Measurements from ENCODE around the gene SLC9A8. TPM values are rescaled to one million over a fixed set of nuclear protein-coding genes. Genes with fewer than 3 reads are reported as not detected.
A peak's percentile ranks its signal among the peaks of the same experiment; 100 is the strongest.

Gene SLC9A8
- total RNA-seq, 1 experiment from 2014 or later: 8.5 TPM

GRCh38 chr20:49874696-49875095 lies 62.1 kb downstream of the SLC9A8 start:
- DNase-seq (ENCODE audit: low read depth): no peak

GRCh38 chr20:49877386-49877921 lies 64.8 kb downstream of the SLC9A8 start:
- no peak for DNase-seq (ENCODE audit: low read depth)

- no peak for DNase-seq (ENCODE audit: low read depth)
Observed at GRCh38 chr20:49878977-49879376, 66.3 kb downstream of the SLC9A8 start.

DNA sequence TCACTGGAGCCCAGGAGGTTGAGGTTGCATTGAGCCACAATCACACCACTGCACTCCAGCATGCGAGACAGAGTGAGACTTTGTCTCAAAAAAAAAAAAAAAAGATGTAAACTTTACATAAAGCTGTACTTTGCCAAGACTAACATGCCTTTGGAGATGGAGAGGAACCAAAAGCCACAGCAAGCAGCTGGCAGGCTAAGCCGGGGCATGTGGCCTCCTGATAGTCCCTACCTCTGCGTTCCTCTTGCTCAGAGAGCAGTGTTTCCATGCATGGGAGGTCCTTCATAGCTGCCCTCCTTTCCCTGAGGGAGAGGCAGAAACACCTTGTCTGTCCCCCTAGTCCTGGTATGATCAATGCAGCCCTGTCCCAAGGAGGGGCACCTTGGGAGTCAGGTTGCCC lies 67.5 kb downstream of the SLC9A8 start:
- DNase-seq (ENCODE audit: low read depth): no peak

- DNase-seq (ENCODE audit: low read depth): no peak
Observed at GRCh38 chr20:49880724-49881445, 68.3 kb downstream of the SLC9A8 start.

DNA sequence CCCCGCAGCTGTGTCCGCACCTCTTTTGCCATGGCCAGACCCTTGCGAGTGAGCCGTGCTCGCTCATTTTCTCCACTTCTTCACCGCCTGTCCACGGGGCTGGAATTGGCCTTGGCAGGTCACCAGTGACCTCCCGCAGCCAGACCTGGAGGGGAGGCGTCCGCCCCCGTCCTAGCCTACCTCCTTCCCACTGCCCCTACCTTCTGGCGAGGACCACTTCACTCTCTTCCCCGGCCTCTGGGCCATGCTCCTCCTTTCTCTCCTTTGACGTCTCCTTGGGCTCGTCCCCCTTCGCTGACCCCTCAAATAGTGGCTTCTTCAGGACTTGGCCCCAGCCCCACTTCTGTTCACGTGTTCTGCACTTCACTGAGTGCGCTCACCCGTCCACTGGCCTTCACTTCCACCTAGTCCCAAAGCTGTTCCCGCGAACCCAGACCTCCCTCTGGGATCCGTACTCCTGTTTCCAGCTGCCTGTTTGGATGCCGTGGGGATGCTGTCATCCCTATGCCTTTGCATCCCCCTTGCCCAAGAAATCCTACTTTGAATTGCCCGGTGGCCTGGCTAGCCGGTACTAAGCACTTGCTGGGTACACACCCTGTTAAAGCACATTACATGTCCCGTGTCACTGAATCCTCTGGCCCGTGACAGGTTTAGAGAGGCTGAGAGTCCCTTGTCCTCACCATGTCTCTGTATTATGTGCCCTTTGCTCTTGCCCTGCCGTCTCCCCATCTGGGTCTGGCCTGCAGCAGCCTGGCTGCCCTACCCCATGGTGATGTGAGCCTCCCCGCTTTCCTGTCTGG lies 69.7 kb downstream of the SLC9A8 start:
- DNase-seq (ENCODE audit: low read depth): no peak

GRCh38 chr20:49883246-49883802 lies 70.7 kb downstream of the SLC9A8 start:
- no peak for DNase-seq (ENCODE audit: low read depth)

DNA sequence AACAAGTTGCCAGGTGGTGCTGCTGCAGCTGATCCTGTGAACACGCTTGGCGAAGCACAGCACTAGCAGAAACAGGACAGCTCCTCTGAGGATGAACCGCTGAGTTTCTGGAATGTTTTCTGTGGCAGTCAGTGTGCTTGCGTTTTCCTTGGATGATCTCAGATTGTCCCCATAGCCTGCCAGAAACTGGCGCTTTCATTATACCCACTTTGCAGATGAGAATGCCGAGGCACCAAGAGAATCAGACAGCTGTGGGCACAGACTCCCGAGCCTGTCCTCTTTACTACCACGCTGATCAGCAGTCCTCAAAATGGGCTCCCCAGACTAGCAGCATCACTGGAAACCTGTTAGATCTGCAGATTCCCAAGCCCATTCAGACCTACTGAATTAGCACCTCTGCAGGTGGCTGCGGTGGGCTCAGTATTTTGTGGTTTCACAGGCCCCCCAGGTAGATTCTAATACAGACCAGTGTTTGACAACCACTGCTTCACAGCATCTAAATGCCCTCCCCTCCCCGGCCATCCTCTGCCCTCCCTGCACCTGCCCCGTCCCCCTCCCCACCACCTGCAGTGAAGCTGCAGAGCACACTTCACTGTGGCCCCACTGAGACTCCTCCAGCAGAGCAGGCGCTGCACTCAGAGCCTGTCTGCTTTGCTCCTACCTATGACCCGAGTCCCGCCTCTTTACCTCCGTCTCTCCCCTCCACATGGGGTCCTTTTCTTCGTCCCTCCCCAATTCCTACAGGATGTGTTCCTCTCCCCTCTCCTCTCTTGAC lies 73.1 kb downstream of the SLC9A8 start:
- DNase-seq (ENCODE audit: low read depth): no peak

DNA sequence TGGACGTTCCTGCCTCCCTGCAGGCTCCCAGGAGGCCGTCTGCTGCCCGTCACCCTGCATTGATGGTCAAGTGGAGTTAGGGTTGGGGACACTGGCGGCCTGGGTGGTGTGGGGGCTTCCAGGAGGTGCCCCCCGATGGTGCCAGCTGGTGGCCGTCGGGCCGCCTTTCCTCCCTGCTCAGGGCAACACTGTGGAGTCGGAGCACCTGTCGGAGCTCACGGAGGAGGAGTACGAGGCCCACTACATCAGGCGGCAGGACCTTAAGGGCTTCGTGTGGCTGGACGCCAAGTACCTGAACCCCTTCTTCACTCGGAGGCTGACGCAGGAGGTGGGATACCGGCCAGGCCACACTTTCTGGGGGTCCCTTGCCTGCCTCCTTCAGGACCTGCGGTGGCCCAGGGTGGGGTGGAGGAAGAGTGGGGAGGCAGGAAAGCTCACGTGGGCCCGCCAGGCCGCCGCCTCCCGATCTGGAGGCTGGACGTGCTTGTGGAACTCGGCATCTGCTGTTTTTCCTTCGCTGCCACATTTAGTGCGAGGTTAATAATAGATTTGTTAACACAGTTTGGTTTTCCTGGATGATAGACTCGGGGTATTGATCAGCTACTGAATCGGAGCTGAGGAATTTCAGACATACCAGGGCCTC lies 74.1 kb downstream of the SLC9A8 start:
- DNase-seq (ENCODE audit: low read depth): no peak

- peak; percentile 81 for DNase-seq (ENCODE audit: low read depth)
Observed at GRCh38 chr20:49887251-49888211, 74.9 kb downstream of the SLC9A8 start.

DNA sequence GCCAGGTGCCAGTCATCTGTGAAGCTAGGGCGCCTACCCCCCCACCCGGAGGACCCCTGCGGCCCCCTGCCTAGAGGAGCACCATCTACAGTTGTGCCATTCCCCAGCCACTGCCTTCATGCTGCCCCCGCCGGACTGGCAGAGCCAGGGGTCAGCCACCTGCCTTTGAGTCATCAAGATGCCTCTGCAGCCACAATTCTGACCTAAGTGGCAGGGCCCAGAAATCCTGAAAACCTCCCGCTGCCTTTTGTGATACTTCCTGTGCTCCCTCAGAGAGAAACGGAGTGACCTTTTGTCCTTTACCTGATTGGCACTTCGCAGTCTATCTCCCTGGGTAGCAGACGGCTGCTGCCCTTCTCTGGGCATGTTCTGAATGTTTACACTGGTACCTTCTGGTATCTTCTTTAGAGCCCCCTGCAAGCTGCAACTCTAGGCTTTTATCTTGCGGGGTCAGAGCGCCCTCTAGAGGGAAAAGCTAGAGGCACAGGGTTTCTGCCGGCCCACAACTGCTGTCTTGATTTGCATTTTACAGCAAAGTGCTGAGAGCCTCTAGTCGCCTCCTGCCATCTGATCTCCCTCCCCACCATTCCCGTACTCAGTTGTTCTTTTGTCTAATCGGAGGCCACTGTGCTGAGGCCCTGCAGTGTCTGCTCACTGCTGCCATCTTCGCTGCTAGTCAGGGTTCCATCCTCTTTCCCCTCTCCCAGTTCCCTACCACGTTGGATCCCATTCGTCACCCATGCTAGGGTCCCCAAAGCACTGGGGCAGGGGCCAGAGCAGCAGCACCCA lies 75.8 kb downstream of the SLC9A8 start:
- DNase-seq (ENCODE audit: low read depth): peak; percentile 79

GRCh38 chr20:49889001-49889934 lies 76.6 kb downstream of the SLC9A8 start:
- DNase-seq (ENCODE audit: low read depth): no peak

DNA sequence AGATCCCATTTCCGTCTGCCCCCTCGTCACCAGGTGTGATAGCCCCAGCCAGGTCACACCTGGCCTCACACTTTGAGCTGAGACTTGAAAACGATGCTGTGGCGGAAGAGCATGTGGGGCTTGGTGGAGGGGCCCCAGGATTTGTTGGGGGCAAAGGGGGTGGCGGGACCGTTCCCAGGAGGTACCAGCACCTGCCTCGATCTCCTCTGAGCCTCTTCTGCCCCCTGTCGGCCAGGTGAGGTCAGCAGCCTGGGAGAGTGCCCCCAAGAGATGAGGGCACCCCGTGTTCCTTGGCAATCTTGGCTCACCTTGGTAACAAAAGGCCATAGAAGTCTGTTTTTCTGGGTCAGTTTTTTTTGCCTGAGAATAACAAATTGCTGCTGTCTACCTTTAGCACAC lies 77.3 kb downstream of the SLC9A8 start:
- no peak for DNase-seq (ENCODE audit: low read depth)

DNA sequence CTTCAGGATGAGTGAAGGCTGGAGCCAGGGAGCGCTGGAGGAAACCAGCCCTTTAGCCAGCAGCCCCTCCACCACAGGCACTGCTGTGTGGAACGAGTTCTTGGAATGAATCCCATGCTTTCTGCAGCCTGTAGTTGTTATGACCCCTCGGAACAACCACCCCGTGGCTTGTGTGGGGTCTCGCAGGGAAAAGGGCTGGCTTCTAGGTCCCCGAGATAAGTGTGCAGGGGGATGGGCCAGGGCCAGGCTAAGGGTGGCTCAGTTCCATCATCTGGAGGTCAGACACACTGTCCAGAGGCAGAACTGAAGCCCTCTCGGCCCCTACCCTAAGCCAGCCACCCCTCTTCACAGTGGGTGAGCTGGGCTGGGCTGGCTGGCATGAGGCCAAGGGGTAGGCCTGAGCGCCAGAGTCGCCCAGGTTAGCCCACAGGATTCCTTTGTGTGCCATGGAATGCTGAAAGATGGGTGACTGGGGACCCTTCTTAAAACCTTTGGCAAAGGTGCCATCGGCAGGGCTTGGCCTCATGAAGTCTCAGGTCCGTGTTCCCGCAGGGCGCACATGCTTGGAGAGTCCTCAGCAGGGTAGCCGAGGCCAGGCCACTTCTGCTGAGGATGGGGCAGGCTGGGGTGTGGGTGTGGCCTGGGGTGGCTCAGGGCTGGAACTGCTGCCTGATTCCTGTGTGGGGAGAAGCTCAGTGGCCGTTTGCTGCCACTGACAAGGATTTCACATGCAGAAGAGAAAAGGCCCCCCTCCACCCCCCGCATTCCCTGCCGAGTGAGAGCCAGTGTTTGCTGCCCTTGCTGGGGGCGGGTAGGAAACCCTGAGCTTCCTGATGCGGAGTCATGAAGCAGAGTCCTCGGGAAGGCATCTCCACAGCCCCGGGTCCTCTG lies 78.1 kb downstream of the SLC9A8 start:
- no peak for DNase-seq (ENCODE audit: low read depth)

- no peak for DNase-seq (ENCODE audit: low read depth)
Observed at GRCh38 chr20:49891476-49892110, 79.0 kb downstream of the SLC9A8 start.

GRCh38 chr20:49892260-49892659 lies 79.6 kb downstream of the SLC9A8 start:
- DNase-seq (ENCODE audit: low read depth): no peak
